ENCODE results near the gene CYSRT1. TPM values are rescaled to one million over a fixed set of nuclear protein-coding genes. Genes with fewer than 3 reads are reported as not detected.
A peak's percentile ranks its signal among the peaks of the same experiment; 100 is the strongest.

Gene CYSRT1
- total RNA-seq, 1 donor from 2014 or later = 0.17 TPM

GRCh38 chr9:137227853-137228505, 3.0 kb downstream of the CYSRT1 start:
- H3K4me3 ChIP-seq (ENCODE audit: low read depth, low read length) = no peak overlapping the region
- no peak for DNase-seq (ENCODE audit: low read depth)
- TF ChIP-seq CTCF (conservative IDR thresholded peaks at IDR 0.05; ENCODE audit: low read depth, low read length) = no peak

GRCh38 chr9:137228506-137228967, 3.6 kb downstream of the CYSRT1 start:
- TF ChIP-seq CTCF (conservative IDR thresholded peaks at IDR 0.05; ENCODE audit: low read depth, low read length) = no peak
- DNase-seq (ENCODE audit: low read depth) = no peak
- no peak overlapping the region for H3K4me3 ChIP-seq (ENCODE audit: low read depth, low read length)

GRCh38 chr9:137228968-137229896, 4.3 kb downstream of the CYSRT1 start:
- TF ChIP-seq CTCF (conservative IDR thresholded peaks at IDR 0.05; ENCODE audit: low read depth, low read length) = no peak
- no peak overlapping the region for H3K4me3 ChIP-seq (ENCODE audit: low read depth, low read length)
- DNase-seq (ENCODE audit: low read depth) = no peak

GRCh38 chr9:137229903-137230704, 5.1 kb downstream of the CYSRT1 start:
- H3K4me3 ChIP-seq (ENCODE audit: low read depth, low read length) = no peak overlapping the region
- no peak for DNase-seq (ENCODE audit: low read depth)
- no peak for TF ChIP-seq CTCF (conservative IDR thresholded peaks at IDR 0.05; ENCODE audit: low read depth, low read length)

GRCh38 chr9:137230705-137231371, 5.9 kb downstream of the CYSRT1 start, which contains the start of gene SLC34A3:
TSS of gene SLC34A3 (plus strand) at chr9:137230901. CDS start at chr9:137231703, 802 bp downstream.
- no peak for DNase-seq (ENCODE audit: low read depth)
- TF ChIP-seq CTCF (conservative IDR thresholded peaks at IDR 0.05; ENCODE audit: low read depth, low read length) = no peak
- no peak within 1 kb of the TSS for H3K4me3 ChIP-seq (ENCODE audit: low read depth, low read length)

GRCh38 chr9:137231372-137232039, 6.5 kb downstream of the CYSRT1 start:
- no peak for DNase-seq (ENCODE audit: low read depth)
- TF ChIP-seq CTCF (conservative IDR thresholded peaks at IDR 0.05; ENCODE audit: low read depth, low read length) = no peak

More at GRCh38 chr9:137231372-137232039, 6.5 kb downstream of the CYSRT1 start:
- H3K4me3 ChIP-seq (ENCODE audit: low read depth, low read length) = peak overlapping the region; percentile 16
